Urothelium cell line (cell line): ENCODE data around the gene LDB1.

Experiments
- DNase-seq: peaks from one replicate; pipeline ENCODE4 v3.0.0; 2011; ENCODE audit warnings: low spot score, mixed read lengths
- FAIRE-seq: peaks from 2 replicates; lab custom pipeline; 2011; peaks lifted over from hg19 to GRCh38; lab: Jason Lieb, UNC

LDB1 gene

DNA sequence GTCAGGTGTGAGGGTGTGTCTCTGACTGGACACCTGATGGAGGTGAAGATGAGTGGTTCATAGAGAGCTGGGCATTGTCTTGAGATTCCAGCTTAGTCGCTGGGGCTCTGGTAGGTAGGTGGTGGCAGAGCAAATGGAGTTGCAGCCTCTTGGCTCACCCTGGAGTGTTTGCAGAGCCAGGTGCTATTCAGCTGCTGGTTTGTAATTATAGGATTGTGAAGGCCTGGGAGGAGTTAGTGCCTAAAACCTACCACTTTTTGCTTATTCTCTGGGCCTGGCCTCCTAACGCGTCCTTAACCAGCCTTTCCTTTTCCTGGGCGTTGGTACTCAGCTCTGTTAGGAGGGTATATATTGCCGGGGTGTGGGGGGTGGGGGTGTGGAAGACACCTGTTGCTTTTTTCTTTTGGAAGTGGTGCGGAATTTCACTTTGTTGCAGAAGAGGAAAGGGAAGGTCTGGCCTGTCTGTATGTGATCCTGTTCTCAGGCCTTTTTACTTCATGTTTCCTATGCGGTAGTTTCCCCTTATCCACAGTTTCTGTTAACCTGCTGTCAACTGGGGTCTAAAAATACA, 15.9 kb upstream of the LDB1 start:
- FAIRE-seq (no peak), DNase-seq (no peak)

DNA sequence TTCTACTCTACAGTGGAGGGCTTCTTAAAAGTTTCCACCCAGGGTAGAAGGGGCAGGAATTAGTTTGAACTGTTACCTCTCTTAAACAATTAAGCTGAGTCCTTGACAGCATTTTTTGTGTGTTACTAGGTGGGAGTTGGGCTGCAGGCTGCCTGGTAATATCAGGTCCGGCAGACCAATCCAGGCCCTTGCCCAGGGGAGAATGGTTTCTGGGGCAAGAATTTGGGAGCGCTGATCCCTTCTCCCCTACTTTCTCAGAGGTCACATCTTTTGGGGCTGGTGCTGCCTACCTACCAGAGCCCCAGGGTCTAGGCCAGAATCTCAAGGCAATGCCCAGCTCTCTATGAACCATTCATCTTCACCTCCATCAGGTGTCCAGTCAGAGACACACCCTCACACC, 14.2 kb upstream of the LDB1 start:
- no peak for DNase-seq
- no peak for FAIRE-seq

DNA sequence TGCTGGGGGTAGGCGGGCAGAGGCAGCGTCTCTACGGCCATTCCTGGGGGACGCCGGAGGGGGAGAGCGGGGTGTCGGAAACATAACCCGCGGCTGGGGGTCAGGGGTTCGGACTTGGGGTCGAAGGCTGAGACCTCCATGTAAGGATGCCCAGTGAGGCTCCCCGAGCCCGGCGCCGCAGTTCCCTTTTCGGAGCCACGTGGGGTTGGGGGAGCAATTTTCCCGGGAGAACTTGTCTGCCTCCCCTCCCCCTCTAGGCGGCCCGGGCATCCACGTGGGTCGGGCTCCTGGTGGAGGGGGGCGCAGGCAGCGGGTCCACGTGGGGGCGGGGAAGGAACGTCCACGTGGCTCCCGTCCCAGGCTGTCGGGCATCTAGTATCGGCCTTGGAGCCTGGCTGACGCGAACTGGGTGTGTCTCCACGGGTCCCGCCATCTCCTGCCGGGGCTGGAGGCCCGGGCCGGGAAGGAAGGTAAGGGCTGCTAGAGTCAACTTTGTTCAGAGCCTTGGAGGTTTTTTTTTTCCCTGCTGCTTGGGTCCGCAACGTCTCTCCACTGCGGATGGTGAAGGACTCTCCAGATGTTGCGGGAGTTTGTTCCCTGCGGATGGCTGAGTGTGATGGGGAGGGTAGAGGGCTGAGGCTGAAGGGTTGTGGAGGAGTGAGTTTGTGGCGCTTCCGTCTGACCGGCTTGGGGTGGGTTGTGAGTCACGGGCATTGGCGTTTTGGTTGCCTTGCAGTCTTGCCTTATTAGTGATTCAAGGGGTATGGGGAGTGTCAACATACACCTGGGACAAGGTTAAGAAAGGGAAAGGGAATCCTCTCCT, 13.4 kb upstream of the LDB1 start:
- DNase-seq (peak; percentile 71), FAIRE-seq (no peak)

DNA sequence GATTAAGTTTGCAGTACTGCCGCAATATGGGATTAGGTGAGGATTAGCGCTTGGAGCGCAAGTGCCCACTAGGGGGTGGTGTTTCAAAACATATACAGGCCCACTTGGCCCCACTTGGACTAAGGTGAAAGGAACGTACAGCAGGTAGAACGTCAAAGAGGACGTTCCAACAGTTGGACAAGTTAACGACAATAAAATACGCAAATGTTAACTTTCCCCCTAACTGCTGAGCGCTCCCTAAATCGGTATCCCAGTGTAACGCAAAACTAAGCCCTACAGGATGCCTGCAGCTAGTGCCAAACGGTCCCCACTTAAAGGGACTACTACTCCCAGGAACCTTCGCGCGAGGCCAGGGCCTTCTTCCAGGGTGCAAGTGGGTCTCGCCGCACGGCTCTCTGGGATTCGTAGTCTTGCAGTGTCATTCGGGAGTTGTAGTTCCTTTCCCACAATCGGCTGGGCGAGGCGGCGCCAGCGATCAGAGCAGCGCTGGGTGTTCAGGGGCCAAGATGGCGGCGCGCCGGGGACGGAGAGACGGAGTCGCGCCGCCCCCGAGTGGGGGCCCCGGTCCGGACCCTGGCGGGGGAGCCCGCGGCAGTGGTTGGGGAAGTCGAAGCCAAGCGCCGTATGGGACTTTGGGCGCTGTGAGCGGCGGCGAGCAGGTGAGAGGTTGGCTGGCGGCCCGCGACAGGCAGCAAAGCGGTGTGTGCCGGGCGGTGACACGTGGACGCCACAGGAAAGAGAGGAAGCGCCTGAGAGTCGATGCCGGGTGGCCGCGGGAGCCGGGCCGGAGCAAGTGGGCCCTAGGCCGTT, 12.6 kb upstream of the LDB1 start, which contains the start of gene PPRC1:
TSS of gene PPRC1 (plus strand) at position 478 of the 810 bp plus-strand sequence. CDS start at position 507, 29 bp downstream.
- peak; percentile 97 for DNase-seq
- peak; percentile 65 for FAIRE-seq

DNA sequence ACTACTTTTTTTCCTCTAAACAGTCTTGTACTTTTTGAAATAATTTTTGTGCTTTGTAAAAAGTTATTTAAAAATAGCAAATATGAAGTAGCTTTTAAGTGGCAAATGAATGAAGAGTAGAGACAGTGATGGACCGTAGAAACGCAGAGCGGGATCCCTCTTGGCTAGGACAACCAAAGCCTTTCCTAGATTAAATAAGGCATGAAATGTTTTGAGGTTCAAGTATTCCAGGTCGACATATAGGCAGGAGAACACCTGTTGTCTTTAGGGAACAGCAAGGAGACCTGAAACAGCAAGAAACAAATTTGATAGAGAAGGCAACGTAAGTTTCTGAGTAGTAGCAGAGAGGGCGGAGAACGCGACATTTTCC, 12.0 kb upstream of the LDB1 start:
- DNase-seq (no peak), FAIRE-seq (no peak)

DNA sequence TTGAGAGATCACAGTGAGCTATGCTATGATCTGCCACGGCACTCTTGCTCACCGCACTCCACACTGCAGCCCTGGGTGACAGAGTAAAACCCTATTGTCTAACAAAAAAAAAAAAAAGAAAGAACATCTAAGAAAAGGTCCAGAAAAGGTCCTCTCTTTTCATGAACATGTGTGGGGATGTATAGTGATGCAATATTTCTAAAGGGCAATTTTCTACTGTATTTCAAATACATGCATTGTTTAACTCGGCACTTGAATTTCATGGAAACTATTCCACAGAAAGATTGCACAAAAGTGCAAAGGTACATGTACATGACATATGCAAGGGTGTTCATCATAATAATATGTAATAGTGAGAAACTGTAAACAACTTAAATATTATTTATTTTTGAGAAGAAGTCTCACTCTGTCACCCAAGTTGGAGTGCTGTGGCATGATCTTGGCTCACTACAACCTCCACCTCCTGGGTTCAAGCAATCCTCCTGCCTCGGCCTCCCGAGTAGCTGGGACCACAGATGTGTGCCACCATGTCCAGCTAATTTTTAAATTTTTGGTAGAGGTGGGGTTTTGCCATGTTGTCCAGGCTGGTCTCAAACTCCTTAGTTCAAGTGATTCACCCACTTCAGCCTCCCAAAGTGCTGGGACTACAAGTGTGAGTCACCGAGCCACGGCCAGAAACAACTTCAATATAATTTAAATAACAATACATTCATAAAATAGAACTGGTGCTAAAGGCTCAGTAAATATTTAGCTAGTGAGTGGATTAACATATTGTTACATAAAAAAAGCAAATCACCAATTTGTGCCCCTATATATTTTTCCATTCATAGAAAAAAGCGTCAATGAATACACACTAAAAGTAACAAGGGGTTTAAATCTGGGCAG, 11.4 kb upstream of the LDB1 start:
- DNase-seq (no peak), FAIRE-seq (no peak)

DNA sequence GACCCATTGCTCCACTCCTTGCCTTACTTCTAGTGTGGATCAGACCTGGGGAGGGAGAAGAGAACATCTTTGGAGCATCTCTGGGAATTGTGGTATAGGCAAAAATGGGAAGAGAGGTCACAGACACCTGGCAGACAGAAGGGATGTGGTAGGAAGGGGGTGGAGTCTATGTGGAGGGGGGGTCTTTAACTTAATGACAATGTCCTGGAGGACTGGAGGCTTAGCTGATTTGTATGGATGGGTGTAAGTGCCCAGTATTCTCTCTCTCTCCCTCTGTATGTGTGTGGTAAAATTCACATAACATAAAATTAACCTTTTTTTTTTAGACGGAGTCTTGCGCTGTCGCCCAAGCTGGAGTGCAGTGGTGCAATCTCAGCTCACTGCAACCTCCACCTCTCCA, 3.1 kb upstream of the LDB1 start:
- FAIRE-seq = no peak

DNA sequence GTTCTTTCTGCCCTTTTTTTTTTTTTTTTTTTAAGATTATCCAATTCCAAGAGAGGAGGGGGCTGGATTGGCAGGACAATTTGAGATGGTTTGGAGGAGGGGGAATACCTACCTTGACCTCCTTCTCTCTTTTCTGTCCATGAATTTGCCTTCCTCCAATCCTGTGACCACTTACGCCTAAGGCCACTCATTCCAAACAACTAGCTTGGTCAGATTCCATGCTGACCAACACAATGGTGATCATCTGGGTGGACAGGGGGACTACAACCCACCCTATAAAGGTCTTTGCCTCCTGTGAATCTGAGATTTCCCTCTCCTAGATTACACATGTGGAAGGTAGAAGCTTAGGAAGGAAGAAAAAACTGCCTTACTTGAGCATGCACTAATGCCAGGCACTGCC, 2.3 kb upstream of the LDB1 start:
- no peak for DNase-seq
- FAIRE-seq = no peak

More for the DNA sequence above, 3.1 kb upstream of the LDB1 start:
- DNase-seq = no peak

DNA sequence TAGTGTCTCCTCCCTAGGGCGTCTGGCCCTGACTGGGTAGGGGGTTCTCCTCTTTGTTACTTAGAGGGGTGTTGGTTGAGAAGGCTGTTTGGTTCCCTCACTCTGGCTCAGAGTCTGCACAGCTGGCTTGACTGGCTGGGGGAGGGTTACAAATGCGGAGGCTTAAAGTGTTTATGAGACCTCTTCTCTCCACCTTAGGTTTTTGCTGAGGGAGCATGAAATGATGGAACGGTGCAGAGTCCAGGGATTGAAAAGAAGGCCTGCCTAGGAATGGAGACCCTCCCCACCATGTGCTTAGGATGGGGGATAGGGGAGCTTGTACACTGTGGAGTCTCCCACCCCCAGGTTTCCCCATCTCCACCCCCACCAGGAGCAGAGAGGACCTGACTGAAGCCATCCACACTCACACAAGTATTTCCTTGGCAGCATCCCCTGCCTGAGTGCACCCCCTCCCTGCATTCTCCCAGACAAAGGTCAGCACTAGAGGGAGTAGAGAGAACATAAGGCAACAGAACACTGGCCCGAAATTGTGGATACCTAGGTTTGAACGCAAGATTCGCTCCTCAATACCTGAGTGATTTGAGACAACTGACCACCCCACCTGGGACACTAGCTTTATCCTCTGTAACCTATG, 1.7 kb upstream of the LDB1 start:
- FAIRE-seq (no peak), DNase-seq (no peak)

DNA sequence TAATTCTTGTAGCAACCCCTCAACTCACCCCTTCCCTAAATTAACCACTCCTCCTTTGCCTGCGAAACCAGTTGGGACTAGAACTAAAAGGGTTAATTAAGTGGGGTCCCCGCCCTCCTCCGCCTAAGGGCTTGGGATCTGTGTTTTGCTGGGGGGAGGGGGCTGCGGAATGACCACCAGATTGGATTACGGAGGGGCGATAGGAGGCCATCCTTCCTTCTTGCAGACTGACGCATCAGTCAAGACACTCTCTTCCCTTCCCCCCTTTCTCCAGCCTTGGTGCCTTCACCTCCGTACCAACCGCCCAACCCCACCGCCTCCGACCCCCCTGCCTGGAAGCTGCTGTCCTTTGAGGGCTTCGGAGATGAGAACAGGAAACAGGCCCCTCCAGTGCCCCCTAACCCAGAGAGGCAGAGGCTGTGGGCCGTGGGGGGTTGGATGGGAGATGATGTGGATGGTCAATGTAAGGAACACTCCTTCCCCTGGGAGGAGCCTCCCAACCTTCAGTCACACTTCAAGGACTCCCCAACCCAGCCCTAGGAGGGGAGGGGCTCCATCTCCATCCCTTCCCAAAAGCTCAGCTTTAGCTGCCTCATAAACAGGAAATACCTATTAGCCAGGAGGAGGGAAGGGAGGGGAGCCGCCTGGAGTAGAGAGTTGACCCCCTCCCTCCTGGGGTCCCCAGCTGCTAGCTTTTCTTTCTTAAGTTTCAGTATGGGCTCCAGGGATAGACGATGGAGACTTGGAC, 997 bp upstream of the LDB1 start:
- DNase-seq (peak; percentile 62), FAIRE-seq (peak; percentile 84)

DNA sequence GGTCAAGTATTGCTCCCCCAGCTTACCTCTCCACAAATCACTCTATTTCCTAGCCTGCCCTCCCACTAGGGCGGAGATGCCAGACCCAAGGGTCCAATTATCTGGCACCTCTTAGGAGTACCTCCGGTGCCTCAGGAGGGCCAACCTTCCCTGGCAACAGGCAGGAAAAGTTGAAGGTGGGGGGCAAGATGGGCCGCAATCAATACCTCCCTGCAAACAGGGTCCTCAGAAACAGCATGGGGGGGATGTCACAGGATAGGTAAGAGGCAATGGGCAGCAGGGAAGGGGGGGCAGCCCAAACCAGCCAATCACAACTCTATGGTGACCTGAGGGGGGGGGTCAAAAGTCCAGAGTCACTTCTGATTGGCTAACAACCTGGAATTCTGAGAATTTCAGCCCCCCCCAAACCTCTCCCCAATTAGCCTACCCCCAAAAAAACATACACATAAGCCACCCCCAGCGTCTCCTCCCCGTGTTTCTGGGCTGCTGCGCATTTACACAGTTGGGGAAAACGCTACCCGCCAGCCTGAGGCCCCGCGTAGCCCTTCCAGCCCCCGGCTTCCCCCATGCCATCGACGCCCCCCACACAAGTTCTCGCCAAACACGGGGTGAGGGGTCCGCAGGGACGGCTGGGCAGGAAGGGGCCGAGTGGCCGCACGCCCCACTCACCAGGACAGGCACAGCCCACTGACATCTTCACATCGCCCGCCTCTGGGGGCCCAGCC, 589 bp downstream of the LDB1 start:
- FAIRE-seq (no peak), DNase-seq (peak; percentile 88)

DNA sequence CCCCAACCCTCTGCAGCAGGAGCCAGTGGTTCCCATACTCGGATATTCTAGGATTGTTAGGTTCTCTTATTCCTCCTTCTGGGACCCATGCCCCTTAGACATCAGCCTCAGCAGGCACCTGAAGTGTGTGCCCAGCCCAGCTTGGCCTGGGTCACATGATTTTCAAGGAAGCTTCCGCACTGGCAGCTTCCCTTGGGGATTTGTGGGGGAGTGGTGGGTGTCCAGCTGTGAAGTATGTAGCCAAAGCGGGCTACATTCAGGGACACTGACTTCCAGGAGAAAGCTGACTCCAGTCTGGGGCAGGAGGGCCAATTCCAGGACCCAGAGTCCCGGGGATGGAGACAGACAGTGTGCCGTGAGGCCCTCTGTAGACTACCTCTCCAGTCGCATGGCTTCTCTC, 1.3 kb downstream of the LDB1 start:
- no peak for DNase-seq
- FAIRE-seq = no peak

DNA sequence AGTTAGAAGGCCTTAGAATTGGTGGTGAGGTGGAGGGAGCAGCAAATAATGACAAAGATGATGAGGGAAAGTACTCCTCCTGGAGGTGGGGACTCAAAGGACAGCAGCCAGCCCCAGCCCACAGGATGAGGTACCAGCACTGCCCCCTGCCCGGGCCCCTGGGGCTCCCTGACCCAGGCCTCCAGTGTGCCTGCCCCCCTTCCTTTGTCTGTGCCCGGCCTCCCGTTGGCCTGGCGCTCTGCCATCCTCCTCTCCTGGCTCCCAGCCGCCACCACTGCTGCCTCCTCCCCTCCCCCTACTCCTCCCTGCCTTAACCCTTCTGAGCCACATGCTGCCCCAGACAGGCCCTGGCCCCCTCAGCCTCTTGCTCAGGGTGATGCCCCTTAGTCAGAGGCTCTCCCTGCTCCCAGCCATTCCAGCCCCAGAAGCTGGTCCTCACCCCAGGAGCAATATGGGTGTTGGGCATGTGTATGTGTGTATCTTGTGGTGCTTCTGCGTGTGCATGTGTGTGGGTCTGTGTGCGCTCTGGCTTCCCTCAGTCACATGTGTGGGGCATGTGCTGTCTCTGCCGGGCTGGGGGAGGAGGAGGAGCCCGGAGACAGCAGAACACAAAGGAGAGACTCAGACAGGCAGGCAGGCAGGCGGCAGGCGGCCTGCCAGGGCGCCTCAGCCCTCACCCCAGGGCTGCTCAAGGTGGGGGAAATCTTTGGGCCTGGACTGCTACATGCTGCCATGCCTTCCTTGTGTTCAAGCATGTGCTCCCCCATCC, 2.6 kb downstream of the LDB1 start:
- FAIRE-seq (peak; percentile 74), DNase-seq (peak; percentile 77)

DNA sequence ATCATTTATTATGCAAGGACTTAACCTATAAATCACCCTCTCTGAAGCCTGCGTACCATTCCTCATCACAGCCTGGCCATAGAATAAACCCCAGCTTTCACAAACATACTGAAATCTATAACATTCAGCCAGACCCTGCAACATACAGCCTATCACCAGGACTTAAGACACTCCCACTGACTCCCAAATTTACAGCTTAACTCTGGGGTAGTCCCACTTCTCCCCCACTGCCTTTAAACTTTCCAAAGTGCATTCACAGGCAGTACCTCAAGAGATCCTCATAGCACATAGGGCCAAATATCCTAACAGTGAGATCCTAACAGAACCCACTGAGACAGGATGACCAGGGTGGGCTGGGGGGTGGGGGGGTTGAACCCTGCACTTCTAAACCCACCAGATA, 3.5 kb downstream of the LDB1 start:
- no peak for DNase-seq
- FAIRE-seq = no peak

DNA sequence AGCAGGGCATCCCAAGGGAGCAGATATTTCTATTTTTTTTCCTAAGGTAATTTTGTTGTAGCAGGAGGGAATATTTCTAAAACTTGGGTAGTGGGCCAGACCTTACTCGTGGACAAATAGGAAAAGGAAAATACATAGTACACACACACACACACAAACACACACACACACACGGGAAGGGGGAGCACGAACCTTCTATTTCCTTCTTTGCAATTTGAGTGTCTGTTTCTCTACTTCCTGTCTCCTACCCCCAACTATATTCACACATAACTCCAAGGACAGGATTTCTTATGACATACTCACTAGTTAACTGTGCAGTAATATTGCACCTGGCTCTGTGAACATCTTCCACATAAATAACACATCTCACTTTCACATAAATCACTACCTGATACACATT, 4.4 kb downstream of the LDB1 start:
- no peak for DNase-seq
- no peak for FAIRE-seq

DNA sequence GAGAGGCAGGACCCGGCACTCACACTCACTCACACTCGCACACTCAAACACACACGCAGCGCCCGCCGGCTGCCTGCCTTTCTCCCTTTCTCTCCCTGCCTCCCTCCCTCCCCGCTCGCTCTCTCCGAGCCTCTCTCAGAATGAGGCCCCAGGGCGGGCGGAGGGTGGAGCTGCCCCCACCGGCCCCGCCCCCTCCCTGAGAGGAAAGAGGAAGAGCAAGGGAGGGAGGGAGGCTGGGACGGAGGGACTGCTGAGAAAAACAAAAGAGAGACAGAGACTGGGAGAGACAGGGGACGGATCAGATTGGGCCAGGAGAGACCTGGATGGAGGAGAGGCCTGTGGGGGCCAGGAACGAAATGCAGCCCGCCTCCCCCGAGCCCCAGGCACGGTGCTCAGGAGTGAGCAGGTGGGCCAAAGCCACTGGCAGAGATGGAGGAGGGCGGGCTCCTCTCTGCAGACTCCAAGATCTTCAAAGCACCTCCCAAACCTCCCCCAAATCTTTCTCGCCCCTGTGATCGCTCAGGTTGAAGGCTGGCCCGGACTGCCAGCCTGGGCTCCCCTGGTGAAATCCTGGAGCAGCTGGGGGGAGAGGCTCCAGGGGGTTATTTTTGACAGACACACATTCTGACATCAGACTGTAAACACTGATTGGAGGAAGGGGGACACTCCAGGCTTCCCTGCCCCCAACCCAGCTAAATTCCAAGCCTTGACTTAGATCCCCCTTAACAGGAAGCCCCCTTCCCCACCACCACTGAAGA, 5.1 kb downstream of the LDB1 start:
- peak; percentile 87 for DNase-seq
- FAIRE-seq = peak; percentile 44
